HepG2 (cell line): ENCODE measurements around the gene TBC1D21.

Experiments
- ATF7 ChIP-seq, 2 experiments: fragments of 450-650 bp in 1 of 2; sonication (generic) in 1 of 2; formaldehyde crosslinking in 1 of 2; IDR thresholded peaks; 2 replicates each; pipeline versions ENCODE4 v1.4.0 to v1.6.1; 2016 to 2020; ENCODE audit warnings: antibody characterized with exemption in 1 of 2, mild to moderate bottlenecking in 1 of 2, missing genetic modification reagents in 1 of 2
- E2F1 ChIP-seq: sonication (generic); formaldehyde crosslinking; IDR thresholded peaks from 2 replicates; pipeline ENCODE4 v1.5.0; 2020; ENCODE audit warnings: missing genetic modification reagents
- NFE2 ChIP-seq: sonication (generic); formaldehyde crosslinking; IDR thresholded peaks from 2 replicates; pipeline ENCODE4 v1.4.0; 2020; ENCODE audit warnings: missing genetic modification reagents
- TCF7 ChIP-seq: sonication (generic); IDR thresholded peaks from 2 replicates; pipeline ENCODE4 v1.6.1; 2016; ENCODE audit warnings: antibody characterized with exemption, low read depth
- ZFX ChIP-seq: sonication (generic); formaldehyde crosslinking; IDR thresholded peaks from 2 replicates; pipeline ENCODE4 v1.4.0; 2020; ENCODE audit warnings: mild to moderate bottlenecking, low read depth, missing genetic modification reagents, moderate library complexity
- ZNF274 ChIP-seq: sonication (generic); formaldehyde crosslinking; IDR thresholded peaks from 2 replicates; pipeline ENCODE4 v1.5.1; 2020; ENCODE audit warnings: mild to moderate bottlenecking, missing genetic modification reagents

GRCh38 chr15:73928971-73929627, 55.7 kb downstream of the TBC1D21 start:
- no peak for TF ChIP-seq ZNF274 (CRISPR knock-in tag)
- no peak for TF ChIP-seq NFE2
- TF ChIP-seq ATF7 (IDR thresholded peaks at IDR 0.05): no peak
- no peak for TF ChIP-seq ATF7 (CRISPR knock-in tag; IDR thresholded peaks at IDR 0.05)
- no peak for TF ChIP-seq TCF7
- TF ChIP-seq ZFX (CRISPR knock-in tag): no peak
- no peak for TF ChIP-seq E2F1 (CRISPR knock-in tag)
